Erythroblast (primary cell): ENCODE results near the gene KCNH1.
"Not testable (repeated sequence)": the region's sequence is repeated elsewhere in the genome, so short reads cannot be mapped to it uniquely, and the experiment has no call there.

Experiments used
- DNase-seq, 2 experiments: peaks; one replicate each; lab custom pipeline; 2025; lab: John Stamatoyannopoulos, UW
- GATA1 ChIP-seq: IDR thresholded peaks from 2 replicates; pipeline ENCODE4 v1.6.1; 2011; ENCODE audit warnings: low read depth, mild to moderate bottlenecking, control low read depth, low read length, moderate library complexity
- POLR2A ChIP-seq: IDR thresholded peaks from 2 replicates; pipeline ENCODE4 v1.6.1; 2011; ENCODE audit warnings: mild to moderate bottlenecking, low read length

Gene KCNH1

DNA sequence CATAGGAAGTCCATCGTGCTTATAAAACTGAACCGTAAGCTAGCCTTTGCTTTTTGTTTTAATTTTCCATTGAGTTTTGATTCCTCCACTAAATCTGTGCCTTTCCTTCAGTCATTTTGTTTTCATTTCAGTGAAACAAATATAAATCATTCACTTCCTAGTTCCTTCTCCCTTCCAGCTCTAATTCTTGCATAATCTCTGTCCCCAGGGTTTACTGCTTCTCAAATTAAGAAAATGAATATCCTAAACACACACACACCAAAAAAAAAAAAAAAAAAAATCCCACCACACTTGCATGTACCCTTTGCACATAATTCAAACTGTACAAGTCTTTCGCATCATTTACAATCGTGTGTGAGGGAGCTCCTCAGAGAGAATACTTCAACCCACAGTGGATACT lies 6.8 kb downstream of the KCNH1 start:
- no peak for TF ChIP-seq POLR2A
- no peak for TF ChIP-seq GATA1
- no peak for DNase-seq

DNA sequence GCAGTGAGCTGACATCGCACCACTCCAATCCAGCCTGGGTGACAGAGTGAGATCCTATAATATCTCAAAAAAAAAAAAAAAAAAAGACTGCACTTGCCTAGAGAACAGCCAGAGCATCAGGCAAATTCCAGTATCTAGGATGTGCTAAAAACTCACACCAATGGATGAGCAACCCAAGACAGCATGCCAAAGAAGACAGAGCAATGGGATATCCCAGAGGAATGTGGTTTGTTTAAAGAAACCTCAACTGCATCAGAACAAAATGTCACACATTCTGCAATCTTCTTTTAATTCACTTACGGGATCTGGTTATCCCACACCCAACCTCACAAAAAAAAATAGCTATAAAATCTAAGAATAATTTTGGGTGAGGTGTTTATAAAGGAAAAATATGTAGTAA lies 7.3 kb downstream of the KCNH1 start:
- DNase-seq = no peak

DNA sequence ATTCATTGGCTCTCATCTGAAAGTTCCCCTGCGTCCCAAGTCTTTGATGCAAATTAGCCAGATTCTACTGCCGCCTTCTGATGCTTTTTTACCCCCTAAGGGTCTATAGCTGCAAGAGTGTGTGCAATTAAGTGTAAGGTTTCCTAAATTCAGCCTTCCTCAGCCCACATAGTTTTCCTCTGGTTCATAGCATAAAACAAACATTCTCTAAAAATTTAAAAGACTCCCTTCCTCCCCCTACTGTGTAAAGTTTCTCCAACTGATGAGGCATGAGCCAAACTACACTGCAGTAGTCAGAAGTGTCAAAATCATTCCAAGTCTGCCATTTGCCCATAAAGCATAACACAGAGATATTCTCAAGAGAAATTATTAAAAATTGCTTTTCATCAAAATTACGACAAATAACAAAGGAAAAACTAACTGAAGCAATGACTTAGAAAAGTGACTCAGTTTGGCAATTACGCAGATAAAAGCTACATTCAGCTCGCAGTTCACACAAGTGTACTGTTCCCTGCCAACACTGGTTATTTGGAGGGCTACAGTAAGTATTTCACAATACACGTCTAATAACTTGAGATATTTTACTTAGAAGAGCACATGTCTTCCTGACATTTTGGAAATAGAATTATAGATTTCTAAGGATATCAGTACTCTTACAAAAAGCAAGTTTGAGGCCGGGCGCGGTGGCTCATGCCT lies 15.4 kb downstream of the KCNH1 start:
- DNase-seq = no peak
- TF ChIP-seq GATA1 = no peak
- TF ChIP-seq POLR2A = no peak

More for the DNA sequence above, 7.3 kb downstream of the KCNH1 start:
- TF ChIP-seq GATA1 = no peak
- TF ChIP-seq POLR2A = no peak

- DNase-seq = no peak
- TF ChIP-seq POLR2A (no peak), GATA1 (no peak)
Observed at GRCh38 chr1:211114446-211114845, 19.5 kb downstream of the KCNH1 start.

- no peak for TF ChIP-seq POLR2A
- no peak for TF ChIP-seq GATA1
- no peak for DNase-seq
Observed at GRCh38 chr1:211113566-211113965, 20.4 kb downstream of the KCNH1 start.

DNA sequence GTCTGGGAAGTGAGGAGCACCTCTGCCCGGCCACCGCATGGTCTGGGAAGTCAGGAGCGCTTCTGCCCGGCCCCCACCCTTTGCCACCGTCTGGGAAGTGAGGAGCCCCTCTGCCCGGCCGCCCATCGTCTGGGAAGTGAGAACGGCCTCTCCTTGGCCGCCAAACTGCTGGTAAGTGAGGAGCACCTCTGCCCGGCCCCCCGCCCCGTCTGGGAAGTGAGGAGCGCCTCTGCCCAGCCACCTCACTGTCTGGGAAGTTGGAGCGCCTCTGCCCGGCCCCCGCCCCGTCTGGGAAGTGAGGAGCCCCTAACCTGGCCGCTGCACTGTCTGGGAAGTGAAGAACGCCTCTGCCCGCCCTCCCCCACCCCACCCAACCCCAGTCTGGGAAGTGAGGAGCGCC lies 22.6 kb downstream of the KCNH1 start:
- TF ChIP-seq POLR2A (no peak), GATA1 (no peak)
- DNase-seq = no peak

GRCh38 chr1:211101481-211101880 lies 32.5 kb downstream of the KCNH1 start:
- no peak for DNase-seq
- TF ChIP-seq GATA1 = no peak
- TF ChIP-seq POLR2A = no peak

- DNase-seq = no peak
- no peak for TF ChIP-seq POLR2A
- TF ChIP-seq GATA1 = no peak
Observed at GRCh38 chr1:211099393-211099792, 34.6 kb downstream of the KCNH1 start.

DNA sequence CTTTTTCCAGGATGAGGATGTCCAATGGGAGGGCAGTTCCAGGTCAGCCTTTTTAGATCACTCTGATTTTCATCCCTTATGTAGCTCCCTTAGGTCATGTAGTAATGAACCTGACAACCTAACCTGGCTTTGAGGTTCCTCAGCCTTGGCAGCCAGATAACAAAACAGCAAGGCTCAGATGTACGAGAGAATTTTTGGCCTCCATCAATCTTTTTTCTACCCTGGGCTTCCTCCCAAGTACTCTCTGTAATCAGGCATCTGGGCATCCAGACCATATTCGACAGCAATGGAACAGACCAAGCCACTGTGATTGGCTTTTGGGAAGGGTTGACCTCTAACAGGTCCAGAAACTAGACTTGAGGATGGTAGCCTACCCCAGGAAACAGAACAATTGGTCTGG lies 38.6 kb downstream of the KCNH1 start:
- DNase-seq = no peak
- TF ChIP-seq GATA1 (no peak), POLR2A (no peak)

DNA sequence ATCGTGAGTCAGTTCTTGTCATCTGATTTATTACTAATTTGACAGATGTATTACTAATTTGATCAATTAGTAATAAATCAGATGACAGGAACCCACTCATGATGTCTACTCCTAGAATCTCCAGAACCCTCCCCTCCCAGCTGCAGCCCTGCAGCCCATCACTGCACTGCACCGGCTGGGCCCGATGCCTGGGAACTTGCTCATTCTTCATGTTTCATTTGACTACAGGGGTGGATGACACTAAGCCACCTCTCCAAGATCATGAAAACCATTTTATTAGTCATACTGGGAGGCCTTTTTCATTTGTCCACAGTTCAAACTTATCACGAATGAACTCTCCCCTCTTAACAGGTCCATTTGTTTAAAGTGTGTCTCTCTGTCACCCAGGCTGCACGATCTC lies 41.0 kb downstream of the KCNH1 start:
- no peak for DNase-seq
- TF ChIP-seq GATA1 (no peak), POLR2A (no peak)

GRCh38 chr1:211091867-211092266 lies 42.1 kb downstream of the KCNH1 start:
- no peak for DNase-seq
- TF ChIP-seq GATA1 (no peak), POLR2A (no peak)

GRCh38 chr1:211089536-211089935 lies 44.4 kb downstream of the KCNH1 start:
- no peak for TF ChIP-seq GATA1
- no peak for TF ChIP-seq POLR2A
- no peak for DNase-seq

GRCh38 chr1:211088156-211088555 lies 45.8 kb downstream of the KCNH1 start:
- DNase-seq = no peak
- TF ChIP-seq GATA1 (no peak), POLR2A (no peak)

GRCh38 chr1:211082824-211083223 lies 51.1 kb downstream of the KCNH1 start:
- TF ChIP-seq POLR2A = no peak
- TF ChIP-seq GATA1 = no peak
- DNase-seq = no peak

GRCh38 chr1:211081447-211081846 lies 52.5 kb downstream of the KCNH1 start:
- not testable (repeated sequence) for DNase-seq

GRCh38 chr1:211068976-211069375 lies 65.0 kb downstream of the KCNH1 start:
- DNase-seq = no peak

More at GRCh38 chr1:211068976-211069375, 65.0 kb downstream of the KCNH1 start:
- TF ChIP-seq POLR2A = no peak
- TF ChIP-seq GATA1 = no peak
